ENCODE data around the gene RTN4RL2.

The RTN4RL2 gene

GRCh38 chr11:57460022-57460757, at the start of gene RTN4RL2:
Gene RTN4RL2, plus strand, starts transcription at chr11:57460528. Its CDS starts 338 bp downstream, at chr11:57460866.
- peak; percentile 17 for DNase-seq

GRCh38 chr11:57413681-57414080, 46.6 kb upstream of the RTN4RL2 start:
- DNase-seq: no peak

DNA sequence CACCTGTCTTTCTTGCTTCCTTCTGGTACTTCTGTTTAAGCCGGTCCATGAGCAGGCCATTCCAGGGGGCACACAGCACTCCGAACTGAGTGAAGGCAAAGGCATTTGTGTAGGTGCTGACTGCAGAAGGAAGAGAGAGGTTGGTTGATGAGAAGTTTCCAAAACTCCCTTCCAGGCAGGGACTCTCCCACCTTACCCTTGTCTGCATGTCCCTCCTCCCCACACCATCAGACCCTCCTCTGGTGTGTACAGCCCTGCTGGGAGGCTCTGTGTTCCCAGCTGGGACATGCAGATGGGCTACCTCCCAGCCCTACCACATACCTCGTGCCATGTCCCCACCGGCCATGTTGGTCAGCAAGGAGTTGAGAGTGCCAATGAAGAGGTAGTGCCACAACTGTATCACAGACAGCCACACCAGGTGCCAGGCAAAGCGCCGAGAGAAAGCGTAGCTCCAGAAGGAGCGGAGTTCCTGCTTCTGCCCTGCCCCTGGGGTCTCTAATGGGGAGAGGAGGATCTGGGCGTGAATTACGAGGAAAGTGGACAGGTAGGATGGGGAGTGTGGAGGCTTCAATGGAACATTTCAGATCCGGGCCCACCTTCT, 45.6 kb upstream of the RTN4RL2 start:
- no peak for DNase-seq

DNA sequence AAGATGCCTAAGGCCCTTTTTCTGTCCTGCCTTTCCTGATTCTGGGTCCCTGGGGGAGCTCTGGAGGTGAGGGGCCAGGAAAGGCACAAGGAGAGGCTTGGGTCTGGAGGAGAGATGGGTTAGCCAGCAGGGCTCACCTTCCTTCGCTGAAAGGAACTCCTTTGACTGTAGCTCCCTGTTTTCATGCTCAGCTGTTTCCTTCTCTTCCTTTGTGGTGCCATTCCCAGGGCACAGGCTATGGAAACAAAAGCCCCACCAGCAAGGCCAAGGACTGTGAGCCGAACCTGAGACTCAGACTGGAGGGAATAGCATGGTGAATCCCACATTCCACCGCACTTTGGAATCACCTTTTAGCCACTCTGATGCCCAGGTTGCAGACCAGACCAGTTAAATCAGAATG, 43.9 kb upstream of the RTN4RL2 start:
- DNase-seq: no peak

- no peak for DNase-seq
Measured at GRCh38 chr11:57417056-57417455, 43.3 kb upstream of the RTN4RL2 start.

DNA sequence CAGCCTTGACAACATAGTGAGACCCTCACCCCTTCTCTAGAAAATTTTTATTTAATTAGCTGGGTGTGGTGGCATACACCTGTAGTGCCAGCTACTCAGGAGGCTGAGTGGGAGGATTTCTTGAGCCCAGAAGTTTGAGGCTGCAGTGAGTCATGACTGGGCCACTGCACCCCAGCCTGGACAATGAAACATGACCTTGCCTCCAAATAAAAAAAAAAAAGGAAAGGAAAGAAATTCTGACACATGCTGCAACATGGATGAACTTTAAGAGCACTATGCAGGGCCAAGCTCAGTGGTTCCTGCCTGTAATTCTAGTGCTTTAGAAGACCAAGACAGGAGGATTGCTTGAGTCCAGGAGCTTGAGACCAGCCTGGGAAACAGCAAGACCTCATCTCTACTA, 42.2 kb upstream of the RTN4RL2 start:
- DNase-seq: no peak

DNA sequence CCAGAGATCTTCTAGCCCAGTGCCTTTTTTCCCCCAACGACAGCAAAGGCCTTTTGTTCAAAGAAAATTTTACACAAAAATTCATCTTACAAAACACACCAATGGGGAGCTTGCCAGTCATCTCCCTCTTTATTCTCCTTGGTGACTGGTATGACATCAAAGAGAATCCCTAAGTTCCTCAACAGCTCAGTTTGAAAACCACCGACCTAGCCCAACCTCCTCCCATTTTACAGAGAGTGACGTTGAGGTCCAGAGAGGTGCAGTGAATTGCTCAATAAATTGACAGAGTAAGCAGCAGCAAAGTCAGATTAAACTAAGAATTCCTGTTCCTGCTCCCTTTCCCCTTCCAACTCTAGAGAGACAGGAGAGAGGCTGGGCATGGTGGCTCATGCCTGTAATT, 41.2 kb upstream of the RTN4RL2 start:
- no peak for DNase-seq

DNA sequence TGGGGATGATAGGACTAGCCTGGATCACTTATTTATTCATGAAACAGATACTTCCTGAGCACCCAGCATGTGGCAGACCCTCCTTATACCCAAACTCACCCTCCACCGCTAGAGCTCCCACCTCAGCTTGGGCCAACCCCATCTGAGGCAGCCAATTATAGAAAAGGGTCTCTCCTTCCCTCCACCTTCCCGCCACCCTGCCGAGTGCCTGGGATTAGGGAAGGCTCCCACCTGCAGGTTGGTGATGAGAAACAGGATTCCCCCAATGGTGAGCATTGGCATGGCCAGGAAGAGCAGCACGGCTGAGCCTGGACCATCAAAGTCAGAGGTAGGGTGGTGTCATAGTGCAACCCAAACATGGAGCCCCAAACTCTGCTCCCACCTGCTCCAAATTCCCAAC, 39.3 kb upstream of the RTN4RL2 start:
- no peak for DNase-seq

GRCh38 chr11:57421805-57422204, 38.5 kb upstream of the RTN4RL2 start:
- no peak for DNase-seq

DNA sequence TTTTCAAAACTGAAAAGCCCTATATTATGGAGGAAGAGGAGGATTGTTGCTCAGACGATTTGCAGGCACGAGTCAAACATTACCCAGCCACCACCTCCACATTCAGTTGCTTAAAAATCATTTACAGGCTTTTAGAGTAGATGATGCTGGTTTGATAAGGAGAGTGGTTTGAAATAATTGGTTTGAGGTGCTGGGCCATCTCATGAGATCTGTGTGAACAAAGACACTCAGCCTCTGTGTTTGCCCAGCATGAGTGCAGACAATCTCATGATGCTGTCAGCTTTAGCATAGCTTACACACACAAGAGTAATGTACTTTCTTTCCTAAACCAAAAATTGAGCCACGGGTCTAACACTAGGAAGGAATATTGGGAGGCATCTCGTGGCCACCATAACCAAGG, 37.7 kb upstream of the RTN4RL2 start:
- no peak for DNase-seq

DNA sequence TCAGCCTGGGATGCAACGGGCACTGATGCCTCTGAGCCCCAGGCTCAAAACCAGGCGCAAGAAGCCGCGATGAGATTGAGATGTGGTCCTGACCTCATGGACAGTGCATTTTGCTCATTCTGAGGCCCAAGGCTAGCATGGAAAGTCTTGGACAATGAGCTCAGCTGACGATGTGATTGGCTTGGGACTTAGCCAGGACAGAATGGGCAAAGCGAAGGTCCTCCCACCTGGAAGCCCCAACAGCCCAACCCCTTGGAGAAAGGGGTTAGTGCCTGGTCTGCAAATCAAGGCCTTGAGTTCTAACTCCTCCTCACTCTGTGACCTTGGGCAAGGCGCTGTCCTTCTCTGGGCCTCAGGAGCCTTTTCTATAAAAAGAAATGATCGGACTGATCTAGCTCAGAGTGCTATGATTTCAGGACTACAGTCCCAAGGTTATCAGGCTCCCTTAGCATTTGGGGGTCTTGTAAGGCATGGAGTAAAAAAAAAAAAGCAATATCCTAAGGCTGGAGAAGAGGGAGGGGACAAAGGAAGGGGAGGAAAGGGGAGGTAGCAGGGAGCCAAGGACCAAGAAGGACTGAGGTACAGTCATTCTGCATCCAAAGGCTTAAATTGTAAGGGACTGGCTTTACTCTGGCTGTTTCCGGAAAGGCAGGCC, 36.1 kb upstream of the RTN4RL2 start:
- DNase-seq: no peak

DNA sequence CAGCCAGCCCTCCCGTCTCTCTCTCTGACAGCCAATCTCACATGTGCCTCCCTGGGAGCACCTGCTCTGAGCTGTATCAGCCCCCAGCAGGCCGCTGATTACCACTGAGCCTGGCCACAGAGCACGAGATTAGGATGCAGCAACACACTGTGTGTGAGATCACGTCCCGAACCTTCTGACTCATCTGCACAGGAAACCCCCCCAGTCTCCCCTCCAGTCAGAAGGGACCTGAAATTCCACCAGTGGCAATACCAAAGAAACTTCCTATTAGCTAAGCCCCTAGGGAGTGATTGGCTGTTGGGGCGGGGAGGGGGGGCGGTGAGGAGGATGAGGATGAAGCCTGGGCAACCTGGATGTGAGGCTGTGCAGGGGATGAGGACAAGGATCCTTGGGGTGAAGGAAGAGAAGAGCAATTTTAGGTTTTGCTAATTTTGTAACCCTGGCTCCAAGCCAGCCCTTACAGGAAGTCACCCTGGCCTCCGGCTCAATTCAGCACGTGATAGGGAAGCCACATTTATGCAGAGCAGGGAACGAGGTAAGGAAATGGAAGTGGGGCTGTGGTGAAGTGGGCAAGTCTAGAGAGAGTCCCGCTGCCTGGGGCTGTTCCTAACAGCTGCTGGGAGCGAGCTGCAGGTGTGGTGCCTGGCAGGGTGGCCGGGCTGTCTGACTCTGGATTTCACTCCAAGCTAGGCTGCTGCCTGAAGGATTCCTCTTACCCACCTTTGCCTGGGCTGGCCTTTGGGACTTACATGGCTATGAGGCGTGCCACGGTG, 35.4 kb upstream of the RTN4RL2 start:
- DNase-seq: peak; percentile 72 to 98

GRCh38 chr11:57425565-57426438, 34.5 kb upstream of the RTN4RL2 start:
- DNase-seq: no peak

GRCh38 chr11:57426439-57426928, 33.8 kb upstream of the RTN4RL2 start:
- DNase-seq: no peak

GRCh38 chr11:57426929-57427726, 33.2 kb upstream of the RTN4RL2 start, which contains the start of gene SLC43A3:
Gene SLC43A3, minus strand, starts transcription at chr11:57427121. Its CDS starts 949 bp downstream, at chr11:57426172.
- DNase-seq: peak; percentile 34 to 77

GRCh38 chr11:57427727-57428082, 32.6 kb upstream of the RTN4RL2 start:
- no peak for DNase-seq

DNA sequence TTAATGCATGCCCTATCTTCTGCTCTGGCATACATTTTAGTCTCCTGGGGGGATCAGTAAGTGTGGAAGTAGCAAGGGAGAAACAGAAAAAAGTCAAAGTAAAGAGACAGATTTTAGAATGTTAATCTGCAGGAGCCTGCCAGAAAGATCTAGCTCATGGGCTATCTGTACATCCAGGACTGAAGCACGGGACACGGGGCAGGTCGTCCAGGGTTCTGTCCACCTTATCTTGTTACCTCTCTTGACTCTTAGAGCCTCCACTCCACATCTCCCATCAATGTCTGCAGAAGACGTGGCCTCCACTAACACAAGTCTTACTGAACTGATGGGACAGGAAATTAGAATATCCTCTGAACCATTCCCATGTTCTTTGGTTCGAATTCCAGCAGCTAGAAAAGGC, 31.7 kb upstream of the RTN4RL2 start:
- no peak for DNase-seq

- no peak for DNase-seq
Measured at GRCh38 chr11:57429946-57430345, 30.4 kb upstream of the RTN4RL2 start.

DNA sequence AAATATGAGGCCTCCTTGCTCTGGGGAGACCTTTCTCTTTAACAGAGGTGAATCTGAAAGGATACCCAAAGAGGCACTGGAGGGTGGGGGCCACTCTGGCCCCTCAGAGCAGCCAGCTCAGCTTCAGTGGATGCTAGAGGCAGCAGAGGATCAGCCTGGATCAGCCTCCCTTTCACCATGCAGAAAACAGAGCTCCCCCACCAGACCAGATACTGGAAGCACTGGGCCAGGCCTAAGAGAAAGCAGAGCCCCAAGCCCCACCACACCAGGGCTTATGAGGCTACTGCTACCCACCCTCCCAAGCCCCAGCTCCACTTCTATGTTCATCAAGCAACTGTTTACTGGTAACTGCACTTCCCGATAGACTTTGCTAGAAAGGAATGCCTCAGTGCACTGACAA, 29.4 kb upstream of the RTN4RL2 start:
- DNase-seq: no peak

DNA sequence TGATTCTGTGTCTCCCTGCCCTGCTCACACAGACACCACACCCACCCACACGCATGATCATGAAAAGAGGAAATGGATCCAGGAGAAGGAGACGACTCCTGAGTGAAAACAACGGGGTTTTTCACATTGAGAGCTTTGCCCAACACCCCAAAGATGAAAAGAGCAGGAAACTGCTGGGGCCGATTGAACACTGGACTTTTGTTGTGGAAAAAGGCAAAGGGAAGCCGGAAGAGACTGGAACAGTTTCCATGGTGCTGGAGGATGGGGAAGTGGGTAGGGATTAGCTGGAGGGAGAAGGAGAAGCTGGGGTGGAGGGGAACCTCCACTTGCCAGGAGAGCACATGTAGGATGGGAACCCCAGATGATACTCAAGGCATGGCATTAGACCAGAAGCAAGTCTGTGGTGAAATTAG, 28.2 kb upstream of the RTN4RL2 start:
- peak in 1 of 2 donors; percentile 34 for DNase-seq

- peak; percentile 29 to 48 for DNase-seq
Measured at GRCh38 chr11:57432714-57433163, 27.6 kb upstream of the RTN4RL2 start.

Data from bone marrow (tissue), 2 donors.